ENCODE data around the gene IRF6.

DNA sequence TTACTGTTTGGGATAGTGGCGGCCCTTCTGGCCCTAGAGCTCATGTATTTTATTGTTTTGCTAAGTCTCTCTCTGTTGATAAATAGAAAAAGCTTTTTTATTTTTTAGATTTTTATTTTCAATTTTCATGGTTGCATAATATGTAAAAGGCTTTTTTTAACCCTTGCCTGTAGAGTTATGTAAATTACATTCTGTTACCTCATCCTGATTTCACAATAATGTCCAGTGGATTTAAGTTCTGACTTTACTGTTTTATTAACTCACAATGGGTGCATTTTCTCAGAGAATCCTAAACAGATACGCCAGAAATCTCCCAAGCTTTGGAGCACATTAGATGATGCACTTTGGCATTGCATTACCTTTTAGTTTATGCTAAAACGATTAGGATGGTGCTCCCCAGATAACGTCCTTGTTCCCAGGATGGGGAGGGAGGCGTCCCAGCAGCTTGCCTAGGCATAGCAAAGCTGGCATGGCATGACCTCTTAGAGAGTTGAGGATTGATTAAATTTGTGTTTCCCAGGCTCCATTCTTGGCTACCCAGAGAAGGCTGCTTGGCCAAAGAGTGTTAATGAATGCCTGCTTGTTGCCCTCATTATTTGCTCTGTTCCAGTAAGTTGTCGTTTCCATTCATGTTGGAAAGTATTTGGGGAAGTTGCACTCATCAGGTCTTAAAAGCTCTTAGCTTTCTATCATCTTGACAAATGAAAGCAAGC, 38.9 kb upstream of the IRF6 start:
- TF ChIP-seq, protein P1, sequence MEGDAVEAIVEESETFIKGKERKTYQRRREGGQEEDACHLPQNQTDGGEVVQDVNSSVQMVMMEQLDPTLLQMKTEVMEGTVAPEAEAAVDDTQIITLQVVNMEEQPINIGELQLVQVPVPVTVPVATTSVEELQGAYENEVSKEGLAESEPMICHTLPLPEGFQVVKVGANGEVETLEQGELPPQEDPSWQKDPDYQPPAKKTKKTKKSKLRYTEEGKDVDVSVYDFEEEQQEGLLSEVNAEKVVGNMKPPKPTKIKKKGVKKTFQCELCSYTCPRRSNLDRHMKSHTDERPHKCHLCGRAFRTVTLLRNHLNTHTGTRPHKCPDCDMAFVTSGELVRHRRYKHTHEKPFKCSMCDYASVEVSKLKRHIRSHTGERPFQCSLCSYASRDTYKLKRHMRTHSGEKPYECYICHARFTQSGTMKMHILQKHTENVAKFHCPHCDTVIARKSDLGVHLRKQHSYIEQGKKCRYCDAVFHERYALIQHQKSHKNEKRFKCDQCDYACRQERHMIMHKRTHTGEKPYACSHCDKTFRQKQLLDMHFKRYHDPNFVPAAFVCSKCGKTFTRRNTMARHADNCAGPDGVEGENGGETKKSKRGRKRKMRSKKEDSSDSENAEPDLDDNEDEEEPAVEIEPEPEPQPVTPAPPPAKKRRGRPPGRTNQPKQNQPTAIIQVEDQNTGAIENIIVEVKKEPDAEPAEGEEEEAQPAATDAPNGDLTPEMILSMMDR (conservative IDR thresholded peaks at IDR 0.05; ENCODE audit: low read length) = no peak
- TF ChIP-seq EZH2phosphoT487 (IDR thresholded peaks at IDR 0.05; ENCODE audit: borderline replicate concordance, low read depth, low read length) = no peak

Data from OCI-LY7 (cell line).